ENCODE results near the gene TRMT2A.

TRMT2A gene

GRCh38 chr22:20156611-20157429, 39.8 kb upstream of the TRMT2A start:
- DNase-seq (peak; percentile 87), ATAC-seq (ENCODE audit: insufficient read depth, low read depth) (peak; percentile 90)
- no peak overlapping the region for H3K4me3 ChIP-seq (ENCODE audit: low read depth in 1 of 2, low read length in 2 of 2)
- H3K9ac ChIP-seq (ENCODE audit: low read depth, low read length), result no peak overlapping the region
- no peaks in the 10 kb centered on the region for H3K36me3 ChIP-seq (ENCODE audit: insufficient read depth, low read length)
- no peaks in the 10 kb centered on the region for H3K27me3 ChIP-seq (ENCODE audit: insufficient read depth, low read length, poor library complexity)
- no peak overlapping the region for H3K4me2 ChIP-seq (ENCODE audit: insufficient read depth, low read length)
- H3K9me3 ChIP-seq (ENCODE audit: insufficient read depth, low read length, severe bottlenecking), result no peaks in the 10 kb centered on the region
- H3K4me1 ChIP-seq (ENCODE audit: insufficient read depth, low read length), result peaks cover 10% of the 10 kb centered on the region
- H4K20me1 ChIP-seq (ENCODE audit: insufficient read depth, low read length), result peaks cover 5% of the 10 kb centered on the region; the same call in 1 of the 2 replicates
- H3K27ac ChIP-seq (ENCODE audit: low read length), result no peak overlapping the region
- H3K79me2 ChIP-seq (ENCODE audit: insufficient read depth, low read length), result no peaks in the 10 kb centered on the region
- H2AFZ ChIP-seq (ENCODE audit: low read depth, low read length), result no peak overlapping the region
- peak; percentile 99 for TF ChIP-seq CTCF (IDR thresholded peaks at IDR 0.05; ENCODE audit: borderline replicate concordance, extremely low read depth, low read length, poor library complexity, severe bottlenecking)
- TF ChIP-seq EZH2 (IDR thresholded peaks at IDR 0.05; ENCODE audit: borderline replicate concordance, low read depth, low read length, severe bottlenecking), result no peak

GRCh38 chr22:20156042-20156389, 39.0 kb upstream of the TRMT2A start:
- TF ChIP-seq EZH2 (IDR thresholded peaks at IDR 0.05; ENCODE audit: borderline replicate concordance, low read depth, low read length, severe bottlenecking), result no peak
- no peak for TF ChIP-seq CTCF (IDR thresholded peaks at IDR 0.05; ENCODE audit: borderline replicate concordance, extremely low read depth, low read length, poor library complexity, severe bottlenecking)
- Histone ChIP-seq H3K9me3 (ENCODE audit: insufficient read depth, low read length, severe bottlenecking) (no peaks in the 10 kb centered on the region), H3K4me3 (ENCODE audit: low read depth in 1 of 2, low read length in 2 of 2) (no peak overlapping the region), H3K4me1 (ENCODE audit: insufficient read depth, low read length) (peaks cover 10% of the 10 kb centered on the region), H4K20me1 (ENCODE audit: insufficient read depth, low read length) (peaks cover 5% of the 10 kb centered on the region; the same call in 1 of the 2 replicates), H2AFZ (ENCODE audit: low read depth, low read length) (no peak overlapping the region), H3K27me3 (ENCODE audit: insufficient read depth, low read length, poor library complexity) (no peaks in the 10 kb centered on the region), H3K27ac (ENCODE audit: low read length) (no peak overlapping the region), H3K36me3 (ENCODE audit: insufficient read depth, low read length) (no peaks in the 10 kb centered on the region), H3K4me2 (ENCODE audit: insufficient read depth, low read length) (no peak overlapping the region), H3K79me2 (ENCODE audit: insufficient read depth, low read length) (no peaks in the 10 kb centered on the region), H3K9ac (ENCODE audit: low read depth, low read length) (no peak overlapping the region)
- DNase-seq (no peak), ATAC-seq (ENCODE audit: insufficient read depth, low read depth) (no peak)

- H3K4me3 ChIP-seq (ENCODE audit: low read depth in 1 of 2, low read length in 2 of 2), result no peak overlapping the region
- no peaks in the 10 kb centered on the region for H3K27me3 ChIP-seq (ENCODE audit: insufficient read depth, low read length, poor library complexity)
- DNase-seq (no peak), ATAC-seq (ENCODE audit: insufficient read depth, low read depth) (no peak)
- no peak overlapping the region for H3K27ac ChIP-seq (ENCODE audit: low read length)
- H3K4me1 ChIP-seq (ENCODE audit: insufficient read depth, low read length), result peaks cover 10% of the 10 kb centered on the region
- no peaks in the 10 kb centered on the region for H3K9me3 ChIP-seq (ENCODE audit: insufficient read depth, low read length, severe bottlenecking)
- no peaks in the 10 kb centered on the region for H3K36me3 ChIP-seq (ENCODE audit: insufficient read depth, low read length)
- no peaks in the 10 kb centered on the region for H3K79me2 ChIP-seq (ENCODE audit: insufficient read depth, low read length)
- no peak overlapping the region for H3K4me2 ChIP-seq (ENCODE audit: insufficient read depth, low read length)
- TF ChIP-seq CTCF (IDR thresholded peaks at IDR 0.05; ENCODE audit: borderline replicate concordance, extremely low read depth, low read length, poor library complexity, severe bottlenecking) (no peak), EZH2 (IDR thresholded peaks at IDR 0.05; ENCODE audit: borderline replicate concordance, low read depth, low read length, severe bottlenecking) (no peak)
- no peak overlapping the region for H3K9ac ChIP-seq (ENCODE audit: low read depth, low read length)
- peaks cover 5% of the 10 kb centered on the region; the same call in 1 of the 2 replicates for H4K20me1 ChIP-seq (ENCODE audit: insufficient read depth, low read length)
- H2AFZ ChIP-seq (ENCODE audit: low read depth, low read length), result no peak overlapping the region
Measured at GRCh38 chr22:20155330-20156041, 38.5 kb upstream of the TRMT2A start.
